ENCODE data around the gene RXRA.

RXRA gene

GRCh38 chr9:134363450-134363849 lies 37.2 kb downstream of the RXRA start:
- Histone ChIP-seq H3K4me3 (ENCODE audit: low read length) (no peak overlapping the region), H3K4me2 (ENCODE audit: low read length) (no peak overlapping the region), H3K4me1 (ENCODE audit: control insufficient read depth, insufficient read depth, low read length) (peaks cover 41% of the 10 kb centered on the region), H3K36me3 (ENCODE audit: insufficient read depth, low read length) (no peaks in the 10 kb centered on the region), H3K9ac (ENCODE audit: low read depth, low read length) (no peak overlapping the region), H3K27me3 (ENCODE audit: control insufficient read depth, insufficient read depth, low read length) (no peaks in the 10 kb centered on the region), H3K9me3 (replicated peaks; ENCODE audit: low read length) (no peaks in the 10 kb centered on the region)

DNA sequence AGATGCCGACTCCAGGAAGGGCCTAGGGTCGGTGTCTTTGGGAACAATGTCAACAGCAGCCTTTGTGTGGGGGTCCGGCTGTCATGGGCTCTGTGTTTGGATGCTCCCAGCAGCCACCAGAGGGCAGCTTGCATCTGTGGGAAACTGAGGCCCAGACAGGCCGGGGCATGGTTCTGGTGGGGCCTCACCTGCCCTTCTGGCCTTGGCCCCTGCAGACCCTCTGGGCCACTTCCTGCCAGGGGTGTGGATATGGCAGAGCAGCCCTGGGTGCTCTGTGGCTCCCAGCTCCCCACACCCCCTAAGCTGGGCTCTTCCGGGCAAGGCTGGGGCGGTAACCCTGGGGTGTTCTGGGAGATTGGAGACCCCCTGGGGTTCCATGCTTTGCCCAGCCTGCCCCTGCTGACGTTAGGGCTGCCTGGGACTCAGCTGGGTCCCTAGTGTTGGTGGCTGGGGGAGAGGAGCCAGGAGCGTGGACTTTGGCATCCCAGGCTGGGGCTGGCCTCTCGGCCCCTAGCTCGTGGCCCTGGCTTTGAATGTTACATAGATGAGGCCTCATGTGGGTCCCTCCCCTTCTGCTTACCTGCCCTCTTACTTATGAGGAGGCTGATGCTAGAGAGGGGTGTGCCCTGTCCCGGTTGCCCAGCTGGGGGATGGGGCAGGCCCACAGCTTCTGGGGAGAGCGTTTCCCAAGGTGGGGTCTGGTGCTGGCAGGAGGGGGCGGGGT lies 38.3 kb downstream of the RXRA start:
- H3K4me1 ChIP-seq (ENCODE audit: control insufficient read depth, insufficient read depth, low read length): peaks cover 34% of the 10 kb centered on the region
- H3K9ac ChIP-seq (ENCODE audit: low read depth, low read length): no peak overlapping the region
- no peaks in the 10 kb centered on the region for H3K9me3 ChIP-seq (replicated peaks; ENCODE audit: low read length)
- H3K27me3 ChIP-seq (ENCODE audit: control insufficient read depth, insufficient read depth, low read length): no peaks in the 10 kb centered on the region
- no peak overlapping the region for H3K4me2 ChIP-seq (ENCODE audit: low read length)
- no peak overlapping the region for H3K4me3 ChIP-seq (ENCODE audit: low read length)
- no peaks in the 10 kb centered on the region for H3K36me3 ChIP-seq (ENCODE audit: insufficient read depth, low read length)

- H3K4me3 ChIP-seq (ENCODE audit: low read length): no peak overlapping the region
- no peak overlapping the region for H3K9ac ChIP-seq (ENCODE audit: low read depth, low read length)
- no peak overlapping the region for H3K4me2 ChIP-seq (ENCODE audit: low read length)
- H3K4me1 ChIP-seq (ENCODE audit: control insufficient read depth, insufficient read depth, low read length): peaks cover 36% of the 10 kb centered on the region
- H3K9me3 ChIP-seq (replicated peaks; ENCODE audit: low read length): no peaks in the 10 kb centered on the region
- H3K36me3 ChIP-seq (ENCODE audit: insufficient read depth, low read length): no peaks in the 10 kb centered on the region
- H3K27me3 ChIP-seq (ENCODE audit: control insufficient read depth, insufficient read depth, low read length): no peaks in the 10 kb centered on the region
These were observed 38.9 kb downstream of the RXRA start for GRCh38 chr9:134365115-134365596.

DNA sequence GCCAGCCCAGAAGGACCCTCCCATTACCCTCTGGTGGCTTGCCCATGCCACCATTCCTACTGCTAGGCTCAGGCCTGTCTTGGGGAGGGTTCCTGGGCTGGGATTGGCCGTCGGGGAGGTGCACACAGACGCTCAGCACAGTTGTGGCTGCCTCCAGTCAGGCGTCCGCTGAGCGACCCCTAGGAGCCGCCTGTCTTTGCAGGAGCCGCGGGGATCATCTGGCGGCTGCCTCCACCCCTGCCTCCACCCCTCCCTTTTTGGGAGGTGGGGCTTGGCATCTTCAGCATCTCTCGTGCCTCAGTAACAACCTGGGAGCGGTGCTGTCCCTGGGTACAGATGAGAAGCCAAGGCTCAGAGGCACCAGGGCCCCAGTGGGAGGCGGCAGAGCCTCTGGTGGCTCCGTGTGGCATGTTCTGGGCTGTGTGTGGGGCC lies 39.6 kb downstream of the RXRA start:
- no peaks in the 10 kb centered on the region for H3K27me3 ChIP-seq (ENCODE audit: control insufficient read depth, insufficient read depth, low read length)
- no peak overlapping the region for H3K4me3 ChIP-seq (ENCODE audit: low read length)
- no peaks in the 10 kb centered on the region for H3K9me3 ChIP-seq (replicated peaks; ENCODE audit: low read length)
- H3K9ac ChIP-seq (ENCODE audit: low read depth, low read length): no peak overlapping the region
- no peaks in the 10 kb centered on the region for H3K36me3 ChIP-seq (ENCODE audit: insufficient read depth, low read length)
- H3K4me2 ChIP-seq (ENCODE audit: low read length): peak overlapping the region; percentile 49
- H3K4me1 ChIP-seq (ENCODE audit: control insufficient read depth, insufficient read depth, low read length): peaks cover 30% of the 10 kb centered on the region

DNA sequence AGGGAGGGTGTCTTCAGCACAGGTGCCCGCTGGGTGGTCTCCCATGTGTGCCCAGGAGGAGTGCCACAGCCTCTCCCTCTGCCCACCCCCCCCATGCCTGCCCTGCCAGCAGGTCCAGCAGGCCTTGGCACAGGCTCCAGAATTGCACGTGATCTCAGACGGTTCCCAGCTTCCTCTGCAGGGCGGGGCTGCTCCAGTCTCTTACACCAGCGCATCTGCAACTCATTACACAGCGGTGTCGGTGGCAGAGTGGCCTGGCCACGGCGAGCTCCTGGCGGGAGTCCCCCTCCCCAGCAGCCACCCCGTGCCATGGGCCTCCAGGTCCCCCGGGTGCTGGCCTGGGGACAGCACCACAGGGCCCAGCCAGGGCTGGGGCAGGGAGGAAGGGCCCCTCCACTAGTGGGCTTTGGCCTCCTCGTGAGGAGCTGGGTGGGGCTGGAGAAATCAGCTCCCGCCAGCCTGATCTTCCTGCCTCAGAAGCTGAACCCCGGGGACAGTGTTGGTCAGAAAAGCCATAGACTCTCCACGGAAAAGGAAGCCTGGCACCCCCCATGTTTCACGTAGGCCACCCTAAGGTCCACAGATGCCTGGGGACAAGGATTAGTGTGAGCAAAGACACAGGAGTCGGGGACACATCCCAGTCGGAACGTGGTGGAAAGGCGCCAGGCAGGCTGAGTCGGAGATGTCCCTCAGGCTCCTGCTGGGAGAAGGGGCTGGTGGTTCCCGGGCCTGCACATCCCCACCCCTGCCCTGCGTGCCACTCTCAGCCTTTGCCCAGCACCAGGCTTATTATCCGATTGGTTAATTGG lies 40.2 kb downstream of the RXRA start:
- Histone ChIP-seq H3K4me1 (ENCODE audit: control insufficient read depth, insufficient read depth, low read length) (peaks cover 29% of the 10 kb centered on the region), H3K9ac (ENCODE audit: low read depth, low read length) (peak overlapping the region; percentile 23), H3K4me3 (ENCODE audit: low read length) (no peak overlapping the region), H3K36me3 (ENCODE audit: insufficient read depth, low read length) (no peaks in the 10 kb centered on the region), H3K4me2 (ENCODE audit: low read length) (peak overlapping the region; percentile 49), H3K9me3 (replicated peaks; ENCODE audit: low read length) (no peaks in the 10 kb centered on the region), H3K27me3 (ENCODE audit: control insufficient read depth, insufficient read depth, low read length) (no peaks in the 10 kb centered on the region)

GRCh38 chr9:134367061-134367460 lies 40.8 kb downstream of the RXRA start:
- Histone ChIP-seq H3K4me1 (ENCODE audit: control insufficient read depth, insufficient read depth, low read length) (peaks cover 35% of the 10 kb centered on the region), H3K4me2 (ENCODE audit: low read length) (peak overlapping the region; percentile 49), H3K36me3 (ENCODE audit: insufficient read depth, low read length) (no peaks in the 10 kb centered on the region), H3K27me3 (ENCODE audit: control insufficient read depth, insufficient read depth, low read length) (no peaks in the 10 kb centered on the region), H3K4me3 (ENCODE audit: low read length) (no peak overlapping the region), H3K9me3 (replicated peaks; ENCODE audit: low read length) (no peaks in the 10 kb centered on the region), H3K9ac (ENCODE audit: low read depth, low read length) (no peak overlapping the region)

GRCh38 chr9:134367791-134368490 lies 41.7 kb downstream of the RXRA start:
- H3K9me3 ChIP-seq (replicated peaks; ENCODE audit: low read length): no peaks in the 10 kb centered on the region
- no peak overlapping the region for H3K9ac ChIP-seq (ENCODE audit: low read depth, low read length)
- peaks cover 44% of the 10 kb centered on the region for H3K4me1 ChIP-seq (ENCODE audit: control insufficient read depth, insufficient read depth, low read length)
- no peak overlapping the region for H3K4me3 ChIP-seq (ENCODE audit: low read length)
- no peaks in the 10 kb centered on the region for H3K27me3 ChIP-seq (ENCODE audit: control insufficient read depth, insufficient read depth, low read length)
- H3K4me2 ChIP-seq (ENCODE audit: low read length): no peak overlapping the region
- H3K36me3 ChIP-seq (ENCODE audit: insufficient read depth, low read length): no peaks in the 10 kb centered on the region

DNA sequence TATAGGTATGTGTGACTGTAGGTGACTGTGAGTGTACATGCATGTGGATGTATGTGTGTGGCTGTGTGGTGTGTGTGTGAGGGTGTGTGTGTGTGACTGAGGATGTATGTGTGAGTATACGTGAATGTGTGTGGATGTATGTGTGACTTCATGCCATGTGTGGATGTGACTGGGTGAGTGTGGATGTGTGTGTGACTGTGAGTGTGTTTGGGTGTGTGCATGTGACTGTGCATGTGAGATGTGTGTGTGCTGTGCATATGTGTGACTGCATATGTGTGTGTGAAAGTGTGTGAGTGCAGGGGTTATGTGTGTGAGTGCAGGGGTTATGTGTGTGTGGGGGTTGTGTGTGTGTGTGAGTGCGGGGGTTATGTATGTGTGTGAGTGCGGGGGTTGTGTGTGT lies 42.3 kb downstream of the RXRA start:
- peaks cover 50% of the 10 kb centered on the region for H3K4me1 ChIP-seq (ENCODE audit: control insufficient read depth, insufficient read depth, low read length)
- H3K9me3 ChIP-seq (replicated peaks; ENCODE audit: low read length): no peaks in the 10 kb centered on the region
- no peak overlapping the region for H3K4me3 ChIP-seq (ENCODE audit: low read length)
- no peaks in the 10 kb centered on the region for H3K36me3 ChIP-seq (ENCODE audit: insufficient read depth, low read length)
- no peak overlapping the region for H3K4me2 ChIP-seq (ENCODE audit: low read length)
- no peak overlapping the region for H3K9ac ChIP-seq (ENCODE audit: low read depth, low read length)
- H3K27me3 ChIP-seq (ENCODE audit: control insufficient read depth, insufficient read depth, low read length): no peaks in the 10 kb centered on the region

DNA sequence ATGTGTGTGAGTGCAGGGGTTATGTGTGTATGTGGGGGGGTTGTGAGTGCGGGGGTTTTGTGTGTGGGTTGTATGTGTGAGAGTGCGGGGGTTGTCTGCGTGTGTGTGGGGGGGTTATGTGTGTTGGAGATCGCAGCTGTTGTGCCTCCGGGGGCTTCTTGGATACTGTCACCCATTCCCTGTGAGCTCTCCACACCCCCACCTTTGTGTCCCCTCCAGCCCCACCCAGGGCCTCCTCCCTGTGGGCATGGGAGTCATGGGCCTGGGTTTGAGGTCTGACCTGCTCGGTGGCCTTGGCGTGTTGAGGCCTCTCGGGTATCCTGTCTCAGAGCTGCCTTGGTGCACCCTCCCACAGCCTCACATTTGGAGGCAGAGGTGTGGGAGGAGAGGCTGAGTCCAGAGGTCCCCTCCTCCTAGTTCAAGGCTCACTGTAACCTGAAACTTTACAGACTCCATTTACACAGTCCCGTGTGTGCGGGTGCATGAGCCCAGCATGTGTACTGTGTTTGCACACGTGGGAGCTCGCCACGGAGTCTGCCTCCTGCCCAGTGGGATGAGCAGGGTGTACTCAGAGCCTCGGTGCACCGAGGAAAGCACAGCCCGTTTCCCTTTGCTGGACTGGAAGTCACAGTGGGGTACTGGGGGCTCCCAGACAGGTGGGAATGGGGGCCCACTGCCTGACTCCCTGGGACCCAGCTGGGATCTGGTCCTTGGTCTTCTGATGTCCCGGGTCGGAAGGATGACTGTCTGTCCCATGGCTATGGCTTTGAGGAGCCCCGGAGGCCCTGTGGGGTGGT lies 43.4 kb downstream of the RXRA start:
- Histone ChIP-seq H3K36me3 (ENCODE audit: insufficient read depth, low read length) (no peaks in the 10 kb centered on the region), H3K9me3 (replicated peaks; ENCODE audit: low read length) (no peaks in the 10 kb centered on the region), H3K4me1 (ENCODE audit: control insufficient read depth, insufficient read depth, low read length) (peaks cover 58% of the 10 kb centered on the region), H3K27me3 (ENCODE audit: control insufficient read depth, insufficient read depth, low read length) (no peaks in the 10 kb centered on the region), H3K4me3 (ENCODE audit: low read length) (no peak overlapping the region), H3K9ac (ENCODE audit: low read depth, low read length) (no peak overlapping the region), H3K4me2 (ENCODE audit: low read length) (no peak overlapping the region)

DNA sequence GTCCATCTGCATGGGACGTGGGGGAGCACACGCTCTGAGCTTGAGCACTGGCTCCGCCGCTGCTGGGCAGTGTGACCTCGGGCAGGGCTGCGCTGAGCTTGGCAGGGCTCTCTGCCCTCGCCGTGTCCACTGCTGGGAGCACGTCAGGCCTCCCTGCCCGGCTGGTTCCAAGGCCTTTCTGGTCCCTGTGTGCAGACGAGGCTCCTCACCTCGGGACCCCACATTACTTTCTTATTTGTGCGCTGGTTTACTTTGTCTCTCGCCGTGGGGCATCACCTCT lies 43.9 kb downstream of the RXRA start:
- no peak overlapping the region for H3K9ac ChIP-seq (ENCODE audit: low read depth, low read length)
- no peaks in the 10 kb centered on the region for H3K36me3 ChIP-seq (ENCODE audit: insufficient read depth, low read length)

DNA sequence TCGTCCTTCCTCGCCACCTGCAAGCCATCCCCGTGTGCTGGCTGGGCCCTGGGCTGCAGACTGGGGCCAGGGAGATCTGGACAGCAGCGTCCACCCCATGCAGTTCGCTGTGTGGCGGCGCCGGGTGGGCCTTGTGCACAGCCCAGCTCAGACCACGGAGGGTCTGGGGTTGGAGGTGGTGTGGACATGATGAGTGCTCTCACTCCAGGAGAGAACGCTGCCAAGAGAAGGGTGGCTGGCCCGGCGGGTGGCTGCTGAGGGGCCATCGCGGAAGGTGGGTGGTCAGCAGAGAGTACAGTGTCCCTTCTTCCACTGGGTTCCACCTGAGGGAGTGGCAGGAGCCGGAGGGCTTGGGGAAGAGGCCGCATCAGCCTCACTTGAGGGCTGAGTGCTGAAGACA lies 44.4 kb downstream of the RXRA start:
- H3K9me3 ChIP-seq (replicated peaks; ENCODE audit: low read length): no peaks in the 10 kb centered on the region
- no peak overlapping the region for H3K4me2 ChIP-seq (ENCODE audit: low read length)
- no peaks in the 10 kb centered on the region for H3K36me3 ChIP-seq (ENCODE audit: insufficient read depth, low read length)
- H3K9ac ChIP-seq (ENCODE audit: low read depth, low read length): no peak overlapping the region
- H3K27me3 ChIP-seq (ENCODE audit: control insufficient read depth, insufficient read depth, low read length): no peaks in the 10 kb centered on the region
- peaks cover 68% of the 10 kb centered on the region for H3K4me1 ChIP-seq (ENCODE audit: control insufficient read depth, insufficient read depth, low read length)
- no peak overlapping the region for H3K4me3 ChIP-seq (ENCODE audit: low read length)

More for the DNA sequence above, 43.9 kb downstream of the RXRA start:
- H3K27me3 ChIP-seq (ENCODE audit: control insufficient read depth, insufficient read depth, low read length): no peaks in the 10 kb centered on the region
- H3K4me3 ChIP-seq (ENCODE audit: low read length): no peak overlapping the region
- no peaks in the 10 kb centered on the region for H3K9me3 ChIP-seq (replicated peaks; ENCODE audit: low read length)
- peaks cover 64% of the 10 kb centered on the region for H3K4me1 ChIP-seq (ENCODE audit: control insufficient read depth, insufficient read depth, low read length)
- H3K4me2 ChIP-seq (ENCODE audit: low read length): no peak overlapping the region

Data from skeletal muscle satellite cell (primary cell).